Fibroblast of skin of right biceps (primary cell): Measurements from ENCODE around the gene ANKRD31.
"Not testable (repeated sequence)": the region's sequence is repeated elsewhere in the genome, so short reads cannot be mapped to it uniquely, and the experiment has no call there.

Experiments used
- DNase-seq: peaks from one replicate; pipeline ENCODE4 v3.0.0-alpha.2; 2013

Gene ANKRD31, protein sequence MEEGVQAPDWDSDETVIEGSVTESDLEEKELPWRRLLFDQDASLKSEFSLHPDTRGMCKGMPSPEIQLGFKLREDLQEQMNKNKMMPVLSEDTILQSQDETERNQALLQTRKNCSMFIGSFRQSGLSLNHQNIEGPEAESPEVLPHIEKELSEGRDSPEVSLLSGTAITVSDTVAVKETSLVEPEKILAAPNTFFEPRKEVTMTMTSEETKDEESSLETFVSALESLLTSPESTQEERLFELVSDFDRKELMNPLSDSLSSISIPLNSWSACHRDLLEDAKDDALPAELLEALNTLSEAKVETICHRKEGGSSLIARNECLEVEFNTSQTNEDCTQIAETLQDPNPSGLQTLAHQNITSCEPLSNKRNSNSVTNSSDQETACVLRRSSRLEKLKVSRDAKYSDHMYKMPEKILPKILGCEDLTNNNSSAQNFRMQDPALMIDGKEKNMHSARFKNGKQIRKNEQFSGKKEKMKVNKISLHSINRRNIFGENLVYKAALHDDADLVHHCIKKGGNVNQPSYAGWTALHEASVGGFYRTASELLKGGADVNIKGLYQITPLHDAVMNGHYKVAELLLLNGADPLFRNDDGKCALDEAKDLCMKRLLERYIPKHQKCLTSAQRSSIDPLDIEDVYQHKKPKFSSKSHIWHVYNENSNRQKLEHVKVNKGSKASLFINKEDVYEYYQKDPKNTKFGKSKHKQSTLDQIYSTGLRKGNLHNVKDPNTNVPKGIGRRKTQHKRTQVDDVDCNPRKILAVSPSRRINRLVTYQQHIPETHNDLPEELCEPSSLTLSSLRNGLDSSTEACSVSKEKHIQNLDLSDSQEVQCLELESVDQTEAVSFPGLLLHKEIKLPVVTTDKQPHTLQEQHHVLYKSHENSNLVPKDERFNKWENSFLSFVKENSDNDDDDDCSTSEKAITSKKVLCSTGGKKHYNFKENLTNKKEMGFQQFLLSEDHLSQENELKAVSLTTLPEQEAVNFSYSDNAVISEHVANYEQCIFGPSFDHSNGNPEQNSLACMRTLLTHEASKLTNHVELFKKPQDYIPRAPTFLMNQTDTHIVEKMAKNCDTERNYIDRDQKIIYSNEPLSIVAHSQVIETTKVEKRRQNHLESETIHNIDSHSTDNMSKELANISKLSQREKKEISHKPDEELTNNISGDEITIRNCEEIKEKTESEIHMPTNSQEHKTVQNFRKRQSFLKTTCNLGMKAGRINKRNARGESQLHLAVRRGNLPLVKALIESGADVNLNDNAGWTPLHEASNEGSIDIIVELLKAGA (N-terminal part only)

DNA sequence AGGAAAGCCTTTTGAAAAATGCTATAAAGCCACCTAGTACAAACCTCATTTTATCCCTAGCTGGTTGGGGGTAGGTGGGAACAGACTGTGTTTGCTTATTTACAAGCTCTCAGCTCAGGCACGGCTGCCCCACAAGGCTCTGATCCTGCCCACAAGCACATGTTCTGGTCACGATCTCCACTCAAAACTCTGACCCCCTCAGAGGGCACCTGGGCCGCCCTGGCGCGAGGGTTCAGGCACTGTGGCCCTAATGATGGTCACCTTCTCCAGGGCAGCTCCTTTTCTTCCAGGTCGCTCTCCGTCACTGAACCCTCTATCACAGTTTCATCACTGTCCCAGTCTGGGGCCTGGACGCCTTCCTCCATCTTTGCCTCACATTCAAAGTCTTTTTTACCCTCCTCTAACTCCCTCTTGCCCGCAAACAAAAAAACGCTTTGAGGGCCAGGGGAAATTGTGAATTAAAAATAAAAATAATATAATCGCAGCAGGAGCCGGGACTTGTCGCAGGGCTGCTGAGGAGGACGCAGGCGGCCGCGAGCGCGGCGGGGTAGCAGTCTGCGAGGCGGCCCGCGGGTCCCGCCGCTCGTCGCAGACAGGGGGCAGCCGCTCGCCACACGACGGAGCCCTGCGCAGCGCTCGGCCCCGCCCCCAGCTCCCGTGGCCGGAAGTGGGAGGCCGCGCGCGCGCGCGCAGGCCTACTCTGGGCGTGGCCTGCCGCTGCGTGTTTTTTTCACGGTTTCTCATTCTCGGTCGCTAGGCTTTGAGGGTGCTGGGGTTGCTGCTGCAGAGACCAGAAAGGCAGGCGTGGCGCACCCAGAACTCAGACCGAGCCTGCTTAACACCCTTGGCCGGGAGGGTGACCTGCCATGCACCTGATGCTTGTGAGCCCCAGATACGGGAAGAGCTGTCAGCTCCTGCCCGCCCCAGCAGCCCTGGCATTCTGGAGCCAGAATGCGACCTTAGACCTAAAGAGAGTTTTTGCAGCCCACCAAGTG lies at the start of gene ANKRD31:
ANKRD31 (minus strand) TSS at position 557 of the 995 bp plus-strand sequence; CDS start at position 365, 192 bp downstream.
- peak; percentile 78 for DNase-seq

DNA sequence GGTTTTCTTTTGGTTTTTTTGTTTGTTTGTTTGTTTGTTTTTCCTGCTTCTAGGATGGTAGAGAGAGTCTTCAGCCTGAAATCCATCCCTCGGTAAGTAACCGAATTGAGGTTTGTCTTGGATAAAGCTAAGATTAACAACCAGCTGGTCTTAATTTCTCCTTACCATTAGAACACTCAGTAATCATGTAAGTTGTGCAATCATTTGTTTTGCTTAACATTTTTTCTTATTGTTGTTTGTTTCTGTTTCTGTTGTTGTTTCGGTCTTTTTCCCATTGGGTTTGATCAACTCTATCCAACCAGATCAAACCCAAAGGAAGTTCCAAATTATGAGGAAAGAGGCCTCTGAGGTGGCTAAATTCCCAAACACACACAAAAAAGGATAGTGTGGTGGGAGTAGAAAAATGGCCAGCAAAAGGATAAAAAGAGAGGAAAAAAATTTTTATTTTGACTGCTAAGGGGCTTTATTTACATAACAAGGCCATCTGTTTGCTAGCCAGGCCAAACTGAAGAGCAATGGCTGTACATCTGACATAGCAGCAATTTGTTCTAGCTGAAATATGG lies 49.6 kb upstream of the ANKRD31 start:
- DNase-seq: no peak

DNA sequence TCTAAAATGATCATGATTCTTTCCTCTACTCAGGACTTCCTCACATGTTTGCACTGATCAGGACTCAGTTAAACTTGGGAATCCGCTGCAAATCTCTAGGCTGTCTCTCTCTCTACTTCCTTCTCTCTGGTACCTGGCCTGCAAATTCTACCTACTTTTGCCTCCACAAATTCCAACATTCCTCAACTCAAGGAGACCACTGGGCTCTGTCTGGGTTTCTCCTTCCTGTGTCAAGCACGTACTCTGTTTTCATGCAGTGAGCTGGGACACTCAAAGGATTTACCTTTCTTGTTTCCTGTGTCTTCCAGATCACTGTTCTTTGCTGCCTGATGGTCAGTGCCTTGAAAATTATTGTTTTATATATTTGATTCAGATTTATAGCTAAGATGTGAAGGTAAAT lies 45.9 kb upstream of the ANKRD31 start:
- no peak for DNase-seq

DNA sequence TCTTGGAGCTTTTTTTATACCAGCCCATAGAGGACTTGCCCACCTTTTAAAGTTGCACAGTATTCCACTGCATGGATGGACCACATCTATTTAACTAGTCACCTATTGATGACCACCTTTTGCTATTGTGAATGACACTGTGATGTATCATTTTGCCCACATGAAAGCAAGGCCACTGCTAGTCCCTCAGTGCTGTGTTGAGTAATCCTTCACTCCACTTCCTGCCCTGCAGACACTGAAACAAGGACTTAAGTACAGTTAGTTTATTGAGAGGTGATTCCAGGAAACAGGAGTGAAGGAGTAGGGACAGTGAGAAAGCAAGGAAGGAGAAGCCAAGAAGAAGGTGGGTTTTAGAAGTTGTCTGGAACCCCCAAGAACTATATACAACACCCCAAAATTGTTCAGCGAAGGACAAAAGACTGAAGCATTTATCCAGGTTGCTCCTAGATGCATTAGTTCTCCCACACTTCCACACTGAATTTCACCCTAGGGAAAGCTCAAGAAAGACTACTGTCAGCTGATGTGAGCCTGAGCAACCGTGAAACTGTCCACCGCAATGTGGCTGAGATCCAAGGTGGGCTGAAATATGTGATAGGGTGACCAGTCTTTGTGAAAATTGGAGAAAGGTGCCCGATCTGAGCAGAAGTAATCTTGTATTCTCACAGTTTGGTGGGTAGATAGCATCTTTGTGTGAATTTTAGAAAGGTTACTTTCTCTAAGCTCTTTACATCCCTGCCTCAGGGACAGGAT lies 45.2 kb upstream of the ANKRD31 start:
- no peak for DNase-seq

DNA sequence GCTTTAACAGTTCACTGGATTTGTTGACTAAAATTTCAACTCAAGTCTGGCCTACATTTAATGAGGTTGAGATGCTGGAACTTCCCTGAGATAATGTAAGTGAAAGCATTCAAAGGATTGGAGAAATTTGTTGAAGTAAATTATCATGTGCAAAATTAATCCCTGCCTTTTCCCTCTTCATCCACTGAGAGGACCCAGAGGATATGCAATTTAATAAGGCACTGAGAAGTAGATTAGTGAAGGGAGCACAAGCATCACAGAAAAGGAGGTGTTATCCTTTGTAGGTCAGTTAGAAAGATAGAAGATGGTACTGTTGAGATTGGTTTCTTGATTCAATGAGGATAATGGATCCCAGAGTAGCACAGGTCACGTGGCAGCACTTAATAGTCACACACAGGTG lies 42.6 kb upstream of the ANKRD31 start:
- no peak for DNase-seq

DNA sequence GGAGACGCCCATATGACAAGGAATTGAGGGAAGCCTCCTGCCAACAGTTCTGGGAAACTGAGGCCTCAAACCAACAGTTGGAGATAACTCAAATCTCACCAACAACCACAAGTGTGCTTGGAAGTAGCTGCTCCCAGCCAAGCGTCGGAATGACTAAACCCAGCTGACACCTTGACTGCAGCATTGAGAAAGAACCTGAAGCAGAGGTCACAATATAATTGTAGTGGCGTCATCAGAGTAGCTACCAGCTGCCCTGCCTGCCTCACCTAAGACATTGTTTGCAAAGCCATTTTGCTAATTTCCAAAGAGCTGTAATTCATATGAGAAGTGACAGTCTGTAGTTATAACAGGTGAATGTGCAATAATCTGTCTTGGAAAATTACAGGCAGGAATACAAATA lies 40.8 kb upstream of the ANKRD31 start:
- DNase-seq: no peak

DNA sequence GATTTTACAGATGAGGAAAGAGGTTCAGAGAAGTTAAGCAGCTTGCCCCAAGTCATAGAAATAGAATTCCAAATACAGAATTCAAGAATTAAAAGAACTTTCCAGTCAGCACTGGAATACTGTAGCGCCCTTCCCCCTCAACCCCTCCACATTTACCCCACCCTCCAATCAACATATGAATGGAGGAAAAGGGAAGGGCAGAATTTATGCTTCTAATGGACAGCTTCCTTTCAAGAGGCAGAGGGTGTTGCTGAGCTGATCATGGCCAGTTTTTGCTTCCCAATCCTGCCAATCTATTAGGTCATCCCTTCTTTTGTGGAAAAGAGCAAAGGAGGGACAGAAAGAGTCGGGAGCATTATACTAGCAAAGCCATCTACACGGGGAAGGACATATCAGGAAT lies 39.1 kb upstream of the ANKRD31 start:
- DNase-seq: no peak

DNA sequence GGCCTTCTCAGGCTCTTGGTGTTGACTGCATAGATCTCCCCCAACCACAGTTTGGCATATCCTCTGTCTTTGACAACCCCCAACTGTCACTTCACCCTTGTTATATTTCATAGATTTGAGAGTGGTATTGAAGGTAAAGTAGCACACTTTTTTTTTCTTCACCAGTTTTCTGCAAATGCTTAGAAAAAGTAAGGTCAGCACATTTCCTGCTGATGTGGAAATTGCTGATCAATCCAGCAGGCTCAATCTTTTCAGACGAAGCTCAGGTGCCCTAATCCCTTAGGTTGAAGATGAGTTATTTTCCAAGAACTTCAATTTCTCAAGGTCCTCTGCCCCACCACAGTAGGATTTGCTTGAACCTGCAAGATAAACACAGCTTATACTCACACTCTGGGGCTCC lies 38.5 kb upstream of the ANKRD31 start:
- no peak for DNase-seq

DNA sequence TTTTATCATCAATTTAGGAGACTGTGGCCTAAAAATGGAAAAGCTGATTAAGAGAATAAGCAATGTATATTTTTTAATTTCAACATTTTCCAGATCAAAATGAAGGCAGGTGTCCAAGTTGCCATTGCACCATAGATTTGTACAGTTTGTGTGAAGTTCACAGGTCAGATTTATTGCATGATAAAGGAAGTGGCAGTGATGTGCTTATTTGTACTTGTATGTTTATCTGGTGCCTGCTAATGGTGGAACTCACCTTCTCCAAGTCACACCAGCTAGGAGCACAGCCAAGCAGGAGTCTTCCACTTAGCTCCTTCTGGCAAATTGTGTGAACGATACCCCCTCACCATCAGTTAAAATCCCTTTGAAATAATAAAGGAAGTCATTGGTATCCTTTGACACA lies 37.8 kb upstream of the ANKRD31 start:
- no peak for DNase-seq

DNA sequence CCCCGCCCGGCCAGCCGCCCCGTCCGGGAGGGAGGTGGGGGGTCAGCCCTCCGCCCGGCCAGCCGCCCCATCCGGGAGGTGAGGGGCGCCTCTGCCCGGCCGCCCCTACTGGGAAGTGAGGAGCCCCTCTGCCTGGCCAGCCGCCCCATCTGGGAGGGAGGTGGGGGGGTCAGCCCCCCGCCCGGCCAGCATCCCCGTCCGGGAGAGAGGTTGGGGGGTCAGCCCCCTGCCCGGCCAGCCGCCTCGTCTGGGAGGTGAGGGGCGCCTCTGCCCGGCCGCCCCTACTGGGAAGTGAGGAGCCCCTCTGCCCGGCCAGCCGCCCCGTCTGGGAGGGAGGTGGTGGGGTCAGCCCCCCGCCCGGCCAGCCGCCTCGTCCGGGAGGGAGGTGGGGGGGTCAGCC lies 33.9 kb upstream of the ANKRD31 start:
- DNase-seq: not testable (repeated sequence)

DNA sequence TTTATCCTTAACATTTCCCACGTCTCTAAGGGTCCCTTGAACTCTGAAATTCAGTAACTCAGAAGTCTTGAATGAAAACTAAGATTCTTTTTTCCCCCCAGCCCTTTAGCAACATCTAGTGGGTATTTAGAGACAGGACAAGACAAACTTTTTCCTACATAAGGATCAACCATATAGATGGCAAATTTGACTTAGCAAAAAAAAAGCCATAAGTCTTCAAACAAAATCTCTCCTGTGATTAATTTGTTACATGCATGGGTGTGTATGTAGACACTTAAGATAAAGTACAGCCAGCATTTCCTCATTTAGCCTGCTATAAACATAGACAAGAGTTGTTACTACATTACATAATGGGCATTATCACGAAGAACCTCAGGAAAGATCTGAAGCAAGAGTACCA lies 29.1 kb upstream of the ANKRD31 start:
- DNase-seq: peak; percentile 16

DNA sequence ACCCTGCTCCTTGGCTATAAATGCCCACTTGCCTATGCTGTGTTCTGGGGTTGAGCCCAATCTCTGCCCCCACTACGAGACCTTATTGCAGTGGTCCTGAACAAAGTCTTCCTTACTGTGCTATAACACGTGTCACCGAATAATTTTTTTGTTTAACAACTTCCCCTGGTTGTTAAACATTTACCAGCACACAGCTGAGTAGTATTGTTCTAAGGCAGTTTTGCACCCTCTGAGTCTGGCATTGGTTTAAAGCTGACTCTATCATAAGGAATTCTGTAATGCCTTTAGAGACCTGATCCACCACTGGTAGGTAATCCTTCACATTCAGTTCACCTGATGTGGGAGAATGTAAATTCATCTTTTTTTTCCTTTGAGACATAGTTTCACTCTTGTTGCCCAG lies 25.6 kb upstream of the ANKRD31 start:
- no peak for DNase-seq

DNA sequence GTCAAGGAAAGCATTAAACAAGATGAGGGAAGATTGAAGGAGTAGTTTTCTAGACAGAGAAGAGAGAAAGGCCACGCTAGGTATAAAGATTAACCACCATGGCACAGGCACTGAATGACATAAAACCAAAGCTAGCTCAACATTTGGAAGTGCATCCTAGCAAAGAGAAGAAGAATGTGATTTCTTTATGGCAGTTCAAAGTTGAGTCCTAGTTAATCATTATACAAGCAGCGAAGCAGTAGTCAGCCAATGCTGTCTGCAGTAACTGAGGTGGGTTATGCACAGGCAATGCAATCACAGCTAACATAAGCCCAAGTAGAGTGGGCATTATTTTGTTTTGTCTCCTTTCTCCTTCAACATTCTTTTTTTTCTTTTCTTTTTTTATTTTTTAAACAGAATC lies 24.0 kb upstream of the ANKRD31 start:
- DNase-seq: no peak

DNA sequence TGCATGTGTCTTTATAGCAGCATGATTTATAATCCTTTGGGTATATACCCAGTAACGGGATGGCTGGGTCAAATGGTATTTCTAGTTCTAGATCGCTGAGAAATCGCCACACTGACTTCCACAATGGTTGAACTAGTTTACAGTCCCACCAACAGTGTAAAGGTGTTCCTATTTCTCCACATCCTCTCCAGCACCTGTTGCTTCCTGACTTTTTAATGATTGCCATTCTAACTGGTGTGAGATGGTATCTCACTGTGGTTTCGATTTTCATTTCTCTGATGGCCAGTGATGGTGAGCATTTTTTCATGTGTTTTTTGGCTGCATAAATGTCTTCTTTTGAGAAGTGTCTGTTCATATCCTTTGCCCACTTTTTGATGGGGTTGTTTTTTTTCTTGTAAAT lies 13.8 kb upstream of the ANKRD31 start:
- DNase-seq: not testable (repeated sequence)

DNA sequence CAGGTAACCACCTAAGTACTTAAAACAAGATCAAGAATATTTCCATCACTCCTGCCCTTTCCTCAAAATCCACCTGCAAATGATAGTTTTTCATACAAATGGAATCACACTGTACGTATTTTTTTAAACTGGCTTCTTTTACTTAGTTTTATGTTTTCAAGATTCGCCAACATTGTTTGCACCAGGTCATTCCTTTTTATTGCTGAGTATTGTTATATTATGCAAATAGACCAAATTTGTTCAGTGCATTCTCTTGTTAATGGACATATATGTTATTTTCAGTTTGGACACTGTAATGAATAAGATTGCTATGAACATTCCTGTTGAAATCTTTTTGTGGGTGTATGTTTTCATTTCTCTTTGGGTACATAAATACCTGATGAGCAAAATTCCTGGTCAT lies 8.3 kb upstream of the ANKRD31 start:
- no peak for DNase-seq

DNA sequence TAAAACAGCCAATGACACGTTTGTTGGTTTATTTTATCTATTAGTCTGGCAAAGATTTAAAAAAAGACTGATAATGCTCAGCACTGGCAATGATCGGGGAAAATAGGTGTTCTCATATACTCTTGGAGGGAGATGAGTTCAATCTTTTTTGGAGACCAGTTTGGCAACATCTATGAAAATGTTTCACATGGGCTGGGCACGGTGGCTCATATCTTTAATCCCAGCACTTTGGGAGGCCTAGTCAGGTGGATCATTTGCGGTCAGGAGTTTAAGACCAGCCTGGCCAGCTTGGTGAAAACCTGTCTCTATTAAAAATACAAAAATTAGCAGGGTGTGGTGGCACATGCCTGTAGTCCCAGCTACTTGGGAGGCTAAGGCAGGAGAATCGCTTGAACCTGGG lies 6.8 kb upstream of the ANKRD31 start:
- no peak for DNase-seq

DNA sequence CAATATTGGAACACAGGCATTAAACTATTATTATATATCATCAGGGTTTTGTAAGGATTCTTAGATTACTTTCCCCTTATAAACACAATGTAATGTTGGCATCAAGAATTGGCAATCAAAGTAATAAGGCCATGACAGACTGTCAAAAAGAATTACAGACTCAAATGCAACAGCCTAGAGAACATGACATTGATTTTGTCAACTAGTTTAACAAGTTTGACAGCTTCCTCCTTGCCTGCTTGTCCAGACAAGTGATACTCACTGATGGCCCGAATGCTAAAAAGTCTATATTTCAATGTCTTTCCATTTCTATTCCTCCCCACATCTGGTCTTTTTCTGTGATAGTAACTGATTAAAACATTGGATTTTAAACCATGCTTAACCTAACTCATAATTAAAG lies 6.4 kb upstream of the ANKRD31 start:
- DNase-seq: no peak

DNA sequence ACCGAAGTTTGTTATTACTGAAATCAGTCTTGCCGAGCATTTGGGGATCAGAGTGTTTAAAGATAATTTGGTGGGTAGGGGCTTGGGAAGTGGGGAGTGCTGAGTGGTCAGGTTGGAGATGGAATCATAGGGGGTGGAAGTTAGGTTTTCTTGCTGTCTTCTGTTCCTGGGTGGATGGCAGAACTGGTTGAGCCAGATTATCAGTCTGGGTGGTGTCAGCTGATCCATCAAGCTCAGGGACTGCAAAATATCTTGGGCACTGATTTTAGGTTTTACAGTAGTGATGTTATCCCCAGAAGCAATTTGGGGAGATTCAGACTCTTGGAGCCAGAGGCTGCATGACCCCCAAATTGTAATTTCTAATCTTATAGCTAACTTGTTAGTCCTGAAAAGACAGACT lies 5.4 kb upstream of the ANKRD31 start:
- no peak for DNase-seq

DNA sequence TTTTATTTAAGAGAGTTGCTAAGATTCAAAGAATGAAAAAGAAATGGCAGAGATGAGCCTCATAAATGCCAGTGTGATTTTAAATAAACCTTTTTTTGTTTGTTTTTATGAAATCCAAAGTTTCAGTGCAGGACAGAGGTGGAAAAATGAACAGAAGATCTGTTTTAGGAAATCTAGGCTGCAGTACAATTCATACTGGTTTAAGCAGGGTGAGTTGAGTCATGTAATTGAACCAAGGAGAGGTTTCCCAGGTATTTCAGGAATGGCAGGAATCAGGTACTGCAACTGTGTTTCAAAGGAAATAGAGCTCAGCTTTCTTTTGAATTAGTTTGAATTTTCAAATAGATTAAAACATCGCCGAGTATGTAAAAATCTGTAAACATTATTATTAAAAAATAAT lies 3.0 kb upstream of the ANKRD31 start:
- peak; percentile 13 for DNase-seq

DNA sequence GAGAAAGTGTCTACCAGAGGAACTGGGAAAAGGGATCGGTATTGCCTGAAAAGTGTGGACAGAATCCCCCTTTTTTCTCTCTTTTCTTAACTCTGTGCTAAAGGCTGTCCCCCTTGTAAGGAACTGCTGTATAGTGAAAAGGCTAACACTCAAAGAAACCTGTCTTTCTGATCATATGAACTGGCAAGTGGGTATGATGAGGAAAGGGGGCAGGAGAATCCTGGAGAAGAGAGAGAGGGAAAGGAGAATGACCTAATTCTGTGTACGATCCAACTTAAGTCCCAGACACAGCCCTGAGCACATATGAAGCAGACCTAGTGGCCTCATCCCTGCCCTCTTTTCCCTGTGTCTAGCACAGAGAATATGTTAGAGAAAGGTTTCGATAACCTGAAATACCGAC lies 967 bp downstream of the ANKRD31 start:
- DNase-seq: no peak

DNA sequence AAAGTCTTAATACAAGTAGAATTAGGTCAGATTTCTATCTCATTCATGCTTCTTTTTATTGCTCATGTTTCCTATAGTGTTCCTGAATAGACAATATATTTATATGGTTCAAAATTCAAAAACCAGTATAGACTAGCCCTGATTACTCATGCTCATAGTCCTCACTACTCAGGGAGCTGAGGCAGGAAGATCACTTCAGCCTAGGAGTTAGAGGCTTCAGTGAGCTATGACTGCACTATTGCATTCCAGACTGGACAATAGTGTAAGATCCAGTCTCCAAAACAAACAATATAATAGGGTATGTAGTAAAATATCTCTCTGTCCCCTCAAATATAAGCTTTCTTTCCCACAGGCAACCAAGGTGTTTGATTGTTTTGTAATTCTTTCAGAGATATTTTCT lies 2.4 kb downstream of the ANKRD31 start:
- no peak for DNase-seq
